HepG2 (cell line): Measurements from ENCODE around the gene PCTP. TPM values are rescaled to one million over a fixed set of nuclear protein-coding genes. Genes with fewer than 3 reads are reported as not detected.
A peak's percentile ranks its signal among the peaks of the same experiment; 100 is the strongest.

Source experiments
- ATAC-seq: fragments of 200-7000 bp; cut with Tn5 transposase; 3 replicates; pipeline ENCODE4 v1.9.1; 2020; ENCODE audit warnings: mild to moderate bottlenecking, moderate library complexity
- BruUV-seq: library from RNA; stranded (reverse); fragments of 400-500 nt; replicated peaks from 2 replicates; lab custom pipeline; 2021; lab: Mats Ljungman, UMichigan
- CTCF ChIA-PET: fragments of 300-600 bp; formaldehyde crosslinking; extraction: SDS; loops from one replicate; lab custom pipeline; 2021; ENCODE audit warnings: low total read pairs, inconsistent platforms, low intra/inter-chr PET ratio; lab: Yijun Ruan, JAX
- POLR2A ChIA-PET: fragments of 350-600 bp; sonication (Branson Sonifier 250); formaldehyde crosslinking; loops from one replicate; lab custom pipeline; 2020; ENCODE audit warnings: antibody characterized with exemption, inconsistent platforms; lab: Yijun Ruan, JAX
- DNase-seq: peaks from one replicate; pipeline ENCODE4 v3.0.0-alpha.2; 2015; ENCODE audit warnings: low spot score
- FAIRE-seq: peaks from 3 replicates; lab custom pipeline; 2011; peaks lifted over from hg19 to GRCh38; lab: Jason Lieb, UNC
- H2AFZ ChIP-seq: one replicate; pipeline ENCODE4 v1.6.1; 2011; ENCODE audit warnings: low read length, inconsistent platforms
- H3K27ac ChIP-seq: fragments of 300-600 bp; 3 replicates; pipeline ENCODE4 v1.8.0; 2011; ENCODE audit warnings: mixed run types, mild to moderate bottlenecking, mixed read lengths, low read length, inconsistent platforms; ENCODE audit not compliant: insufficient read depth; ENCODE audit errors: extremely low read length
- H3K27me3 ChIP-seq, 2 experiments: fragments of 200-600 bp in 1 of 2; 2 replicates in 1 of 2; 3 replicates in 1 of 2; pipeline versions ENCODE4 v1.6.0 to v1.8.0; 2011; ENCODE audit warnings: low read length in 2 of 2, mild to moderate bottlenecking in 2 of 2, moderate library complexity in 2 of 2, inconsistent platforms in 1 of 2; ENCODE audit not compliant: insufficient read depth in 2 of 2, control insufficient read depth in 1 of 2
- H3K36me3 ChIP-seq, 2 experiments: fragments of 200-600 bp in 1 of 2; replicated peaks in 1 of 2; 2 replicates in 1 of 2; 3 replicates in 1 of 2; pipeline versions ENCODE4 v1.5.1 to v1.8.0; 2011; ENCODE audit warnings: low read length in 2 of 2, inconsistent platforms in 1 of 2; ENCODE audit not compliant: insufficient read depth in 2 of 2, control insufficient read depth in 1 of 2
- H3K4me1 ChIP-seq: 2 replicates; pipeline ENCODE4 v1.5.1; 2012; ENCODE audit warnings: low read length, inconsistent platforms; ENCODE audit not compliant: insufficient read depth
- H3K4me2 ChIP-seq: 2 replicates; pipeline ENCODE4 v1.6.0; 2011; ENCODE audit warnings: low read depth, low read length, inconsistent platforms
- H3K4me3 ChIP-seq, 3 experiments: fragments of 200-600 bp in 1 of 3; sonication (generic), shearing (Covaris generic) in 1 of 3; replicated peaks in 1 of 3; 2 replicates each; pipeline ENCODE4 v1.5.1; 2011 to 2016; ENCODE audit warnings: low read length in 3 of 3, inconsistent platforms in 2 of 3, low read depth in 2 of 3, mild to moderate bottlenecking in 2 of 3, control low read depth in 1 of 3, mixed read lengths in 1 of 3; ENCODE audit not compliant: insufficient read depth in 1 of 3
- H3K79me2 ChIP-seq: one replicate; pipeline ENCODE4 v1.6.1; 2011; ENCODE audit warnings: low read length, inconsistent platforms; ENCODE audit not compliant: insufficient read depth
- H3K9ac ChIP-seq: 2 replicates; pipeline ENCODE4 v1.6.0; 2011; ENCODE audit warnings: mild to moderate bottlenecking, low read depth, low read length, inconsistent platforms; ENCODE audit not compliant: insufficient read depth
- H3K9me3 ChIP-seq: 2 replicates; pipeline ENCODE4 v1.5.1; 2012; ENCODE audit warnings: mild to moderate bottlenecking, low read length
- H4K20me1 ChIP-seq: 2 replicates; pipeline ENCODE4 v1.6.0; 2011; ENCODE audit warnings: inconsistent platforms, mild to moderate bottlenecking, low read length, moderate library complexity; ENCODE audit not compliant: insufficient read depth
- BCLAF1 ChIP-seq: fragments of 450-650 bp; IDR thresholded peaks from 2 replicates; pipeline ENCODE4 v1.6.1; 2017; ENCODE audit warnings: mild to moderate bottlenecking
- CEBPB ChIP-seq: IDR thresholded peaks from 2 replicates; pipeline ENCODE4 v1.6.1; 2011; ENCODE audit warnings: low read depth, low read length, improper control_type of control experiment, borderline replicate concordance
- CEBPG ChIP-seq: IDR thresholded peaks from 2 replicates; pipeline ENCODE4 v1.6.1; 2016
- FOXA3 ChIP-seq: IDR thresholded peaks from 2 replicates; pipeline ENCODE4 v1.6.1; 2016; ENCODE audit warnings: missing genetic modification reagents, missing compliant biosample characterization
- FOXO4 ChIP-seq: sonication (generic); formaldehyde crosslinking; conservative IDR thresholded peaks from 2 replicates; pipeline ENCODE4 v1.8.1; 2023; ENCODE audit warnings: missing genetic modification reagents
- FOXP1 ChIP-seq, 2 experiments: fragments of 450-650 bp in 1 of 2; IDR thresholded peaks; 2 replicates each; pipeline ENCODE4 v1.6.1; 2017 to 2018; ENCODE audit warnings: antibody characterized with exemption in 1 of 2
- SOX6 ChIP-seq, 2 experiments: fragments of 450-650 bp in 1 of 2; sonication (generic) in 1 of 2; formaldehyde crosslinking in 1 of 2; IDR thresholded peaks; 2 replicates each; pipeline versions ENCODE4 v1.4.0 to v1.6.1; 2017 to 2020; ENCODE audit warnings: antibody characterized with exemption in 1 of 2, mild to moderate bottlenecking in 1 of 2, missing genetic modification reagents in 1 of 2
- U2AF1 ChIP-seq: fragments of 200-400 bp; formaldehyde crosslinking; optimal IDR thresholded peaks from 2 replicates; pipeline ENCODE3; 2017; ENCODE audit warnings: mild to moderate bottlenecking, low read depth, low read length
- ZNF207 ChIP-seq: fragments of 450-650 bp; IDR thresholded peaks from 2 replicates; pipeline ENCODE4 v1.6.1; 2016; ENCODE audit warnings: antibody characterized with exemption, borderline replicate concordance
- ZNF816 ChIP-seq: sonication (generic); formaldehyde crosslinking; IDR thresholded peaks from 2 replicates; pipeline ENCODE4 v1.8.0; 2022; ENCODE audit warnings: missing genetic modification reagents, mild to moderate bottlenecking, borderline replicate concordance
- ZNF879 ChIP-seq: sonication (generic); formaldehyde crosslinking; IDR thresholded peaks from 2 replicates; pipeline ENCODE4 v1.8.1; 2023; ENCODE audit warnings: missing genetic modification reagents
- ZSCAN31 ChIP-seq: sonication (generic); formaldehyde crosslinking; IDR thresholded peaks from 2 replicates; pipeline ENCODE4 v1.5.0; 2020; ENCODE audit warnings: low read depth, mild to moderate bottlenecking, missing genetic modification reagents
- WGBS: methylation state at CpG from one replicate; pipeline ENCODE4 v1.1.6; 2017; ENCODE audit warnings: low lambda C conversion rate; 5-methylcytosine and 5-hydroxymethylcytosine counted together
- in situ Hi-C: cut with HindIII; loops from 2 replicates; pipeline ENCODE4 v1.10.0; 2017; ENCODE audit warnings: low pct_unique_long_range_greater_than_20kb; ENCODE audit not compliant: extremely low pct_ligation_motif_present
- intact Hi-C: fragments of 100-400 bp; cut with micrococcal nuclease; formaldehyde crosslinking; loops from one replicate; pipeline ENCODE4 v1.10.0; 2022; ENCODE audit not compliant: unreplicated experiment
- polyA plus RNA-seq, 8 experiments: library from polyadenylated mRNA; depleted of rRNA in 3 of 8; stranded (reverse) in 7 of 8; unstranded in 1 of 8; fragments of >200 nt; fragmentation: Illumina TruSeq in 4 of 8; extraction: Trizol in 4 of 8; gene quantifications; 2 replicates each; pipeline versions ENCODE4 v1.2.1 to v1.2.3, GENCODE V29; 2011 to 2016; ENCODE audit warnings: low read depth in 4 of 8, missing spikeins in 1 of 8, mixed read lengths in 1 of 8; ENCODE audit not compliant: insufficient read depth in 1 of 8
- total RNA-seq, 5 experiments: library from RNA; depleted of rRNA; stranded (reverse); fragments of >200 nt; fragmentation: Illumina TruSeq; extraction: Trizol; gene quantifications; 2 replicates each; pipeline ENCODE4 v1.2.3, GENCODE V29; 2016; ENCODE audit warnings: low read depth in 1 of 5
- TF ChIP-seq, protein P1 (sequence below), 2 experiments: fragments of 450-650 bp in 1 of 2; sonication (generic) in 1 of 2; formaldehyde crosslinking; IDR thresholded peaks; 2 replicates each; pipeline versions ENCODE4 v1.5.0 to v1.8.0; 2020 to 2022; ENCODE audit warnings: mild to moderate bottlenecking in 1 of 2, missing genetic modification reagents in 1 of 2
- TF ChIP-seq, protein P2 (sequence below): sonication (generic); formaldehyde crosslinking; IDR thresholded peaks from 2 replicates; pipeline ENCODE4 v1.5.0; 2020; ENCODE audit warnings: mild to moderate bottlenecking, missing genetic modification reagents, borderline replicate concordance
- TF ChIP-seq, protein P3 (sequence below): sonication (generic); formaldehyde crosslinking; IDR thresholded peaks from 2 replicates; pipeline ENCODE4 v1.4.0; 2020; ENCODE audit warnings: missing genetic modification reagents, borderline replicate concordance

Gene PCTP
- total and polyA plus RNA-seq, 2 of the 13 experiments (the other 11 are each of a cell fraction or from before 2014, with no cell fraction given), result 37.1 to 50.7 TPM

DNA sequence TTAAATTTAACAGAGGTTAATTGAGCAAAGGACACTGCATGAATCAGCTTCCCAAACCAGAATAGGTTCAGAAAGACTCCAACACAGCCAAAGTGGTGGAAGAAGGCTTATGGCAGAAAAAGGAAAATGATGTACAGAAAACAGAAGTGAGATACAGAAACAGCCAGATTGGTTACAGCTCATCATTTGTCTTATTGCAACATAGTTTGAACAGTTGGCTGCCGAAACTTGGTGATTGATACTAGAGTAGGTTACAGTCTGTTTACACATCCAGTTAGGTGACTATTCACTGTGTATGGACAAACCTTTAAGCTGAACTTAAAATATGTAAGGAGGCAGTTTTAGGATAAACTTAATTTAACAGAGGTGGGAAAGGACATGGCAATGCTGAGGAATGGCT, 46.5 kb upstream of the PCTP start:
- no peaks in the 10 kb centered on the region for H3K36me3 ChIP-seq
- no peak overlapping the region for H3K4me2 ChIP-seq
- no peaks in the 10 kb centered on the region for H4K20me1 ChIP-seq
- intact Hi-C loops, result no loop called here
- ChIA-PET CTCF (no interaction called here), POLR2A (no interaction called here)
- H3K4me3 ChIP-seq, result no peak overlapping the region
- H3K9me3 ChIP-seq, result no peaks in the 10 kb centered on the region
- H2AFZ ChIP-seq, result no peak overlapping the region
- H3K4me1 ChIP-seq, result no peaks in the 10 kb centered on the region; the same call in 1 of the 2 replicates
- WGBS, result 5% methylated on average over 1 of the region's 1 CpG
- in situ Hi-C loops, result no loop called here
- peak; percentile 12 for FAIRE-seq
- H3K79me2 ChIP-seq, result no peaks in the 10 kb centered on the region
- H3K27ac ChIP-seq, result no peak overlapping the region
- H3K27me3 ChIP-seq, result peaks cover 0 to 2% of the 10 kb centered on the region in 2 experiments; a peak in 2 of 5 replicates
- ATAC-seq, result no peak
- H3K9ac ChIP-seq, result no peak overlapping the region
- no TSS peak for BruUV-seq
- DNase-seq, result no peak
- no peak for TF ChIP-seq FOXP1 (IDR thresholded peaks at IDR 0.05)
- no peak for TF ChIP-seq FOXP1 (CRISPR knock-in tag; IDR thresholded peaks at IDR 0.05)
- peak; percentile 59 for TF ChIP-seq CEBPG (CRISPR knock-in tag)
- TF ChIP-seq, protein P1, sequence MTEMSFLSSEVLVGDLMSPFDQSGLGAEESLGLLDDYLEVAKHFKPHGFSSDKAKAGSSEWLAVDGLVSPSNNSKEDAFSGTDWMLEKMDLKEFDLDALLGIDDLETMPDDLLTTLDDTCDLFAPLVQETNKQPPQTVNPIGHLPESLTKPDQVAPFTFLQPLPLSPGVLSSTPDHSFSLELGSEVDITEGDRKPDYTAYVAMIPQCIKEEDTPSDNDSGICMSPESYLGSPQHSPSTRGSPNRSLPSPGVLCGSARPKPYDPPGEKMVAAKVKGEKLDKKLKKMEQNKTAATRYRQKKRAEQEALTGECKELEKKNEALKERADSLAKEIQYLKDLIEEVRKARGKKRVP (CRISPR knock-in tag; IDR thresholded peaks at IDR 0.05), result no peak
- no peak for TF ChIP-seq ZNF879 (CRISPR knock-in tag)
- TF ChIP-seq U2AF1, result no peak
- TF ChIP-seq FOXA3, result 0 out of 2 replicates have a peak, but pooled peaks have one; percentile 16
- TF ChIP-seq, protein P2, sequence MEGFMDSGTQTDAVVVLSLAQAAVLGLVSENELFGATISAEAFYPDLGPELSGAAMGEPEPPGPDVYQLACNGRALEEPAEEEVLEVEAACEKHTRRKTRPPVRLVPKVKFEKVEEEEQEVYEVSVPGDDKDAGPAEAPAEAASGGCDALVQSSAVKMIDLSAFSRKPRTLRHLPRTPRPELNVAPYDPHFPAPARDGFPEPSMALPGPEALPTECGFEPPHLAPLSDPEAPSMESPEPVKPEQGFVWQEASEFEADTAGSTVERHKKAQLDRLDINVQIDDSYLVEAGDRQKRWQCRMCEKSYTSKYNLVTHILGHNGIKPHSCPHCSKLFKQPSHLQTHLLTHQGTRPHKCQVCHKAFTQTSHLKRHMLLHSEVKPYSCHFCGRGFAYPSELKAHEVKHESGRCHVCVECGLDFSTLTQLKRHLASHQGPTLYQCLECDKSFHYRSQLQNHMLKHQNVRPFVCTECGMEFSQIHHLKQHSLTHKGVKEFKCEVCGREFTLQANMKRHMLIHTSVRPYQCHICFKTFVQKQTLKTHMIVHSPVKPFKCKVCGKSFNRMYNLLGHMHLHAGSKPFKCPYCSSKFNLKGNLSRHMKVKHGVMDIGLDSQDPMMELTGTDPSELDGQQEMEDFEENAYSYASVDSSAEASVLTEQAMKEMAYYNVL (CRISPR knock-in tag), result no peak
- no peak for TF ChIP-seq ZNF207
- no peak for TF ChIP-seq BCLAF1
- no peak for TF ChIP-seq SOX6 (IDR thresholded peaks at IDR 0.05)
- TF ChIP-seq SOX6 (CRISPR knock-in tag; IDR thresholded peaks at IDR 0.05), result no peak
- TF ChIP-seq, protein P3, sequence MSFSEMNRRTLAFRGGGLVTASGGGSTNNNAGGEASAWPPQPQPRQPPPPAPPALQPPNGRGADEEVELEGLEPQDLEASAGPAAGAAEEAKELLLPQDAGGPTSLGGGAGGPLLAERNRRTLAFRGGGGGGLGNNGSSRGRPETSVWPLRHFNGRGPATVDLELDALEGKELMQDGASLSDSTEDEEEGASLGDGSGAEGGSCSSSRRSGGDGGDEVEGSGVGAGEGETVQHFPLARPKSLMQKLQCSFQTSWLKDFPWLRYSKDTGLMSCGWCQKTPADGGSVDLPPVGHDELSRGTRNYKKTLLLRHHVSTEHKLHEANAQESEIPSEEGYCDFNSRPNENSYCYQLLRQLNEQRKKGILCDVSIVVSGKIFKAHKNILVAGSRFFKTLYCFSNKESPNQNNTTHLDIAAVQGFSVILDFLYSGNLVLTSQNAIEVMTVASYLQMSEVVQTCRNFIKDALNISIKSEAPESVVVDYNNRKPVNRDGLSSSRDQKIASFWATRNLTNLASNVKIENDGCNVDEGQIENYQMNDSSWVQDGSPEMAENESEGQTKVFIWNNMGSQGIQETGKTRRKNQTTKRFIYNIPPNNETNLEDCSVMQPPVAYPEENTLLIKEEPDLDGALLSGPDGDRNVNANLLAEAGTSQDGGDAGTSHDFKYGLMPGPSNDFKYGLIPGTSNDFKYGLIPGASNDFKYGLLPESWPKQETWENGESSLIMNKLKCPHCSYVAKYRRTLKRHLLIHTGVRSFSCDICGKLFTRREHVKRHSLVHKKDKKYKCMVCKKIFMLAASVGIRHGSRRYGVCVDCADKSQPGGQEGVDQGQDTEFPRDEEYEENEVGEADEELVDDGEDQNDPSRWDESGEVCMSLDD (CRISPR knock-in tag), result no peak
- TF ChIP-seq CEBPB, result peak; percentile 90
- no peak for TF ChIP-seq FOXO4 (CRISPR knock-in tag)
- TF ChIP-seq ZSCAN31 (CRISPR knock-in tag), result no peak
- no peak for TF ChIP-seq ZNF816 (CRISPR knock-in tag)
